Epithelial cell of esophagus (primary cell): ENCODE measurements around the gene TTLL4.

Source experiments
- DNase-seq: peaks from one replicate; pipeline ENCODE4 v3.0.0; 2010; ENCODE audit warnings: low read depth
- H3K4me3 ChIP-seq: 2 replicates; pipeline ENCODE4 v1.5.1; 2011; ENCODE audit warnings: mild to moderate bottlenecking, low read length, control low read depth
- CTCF ChIP-seq: IDR thresholded peaks from 2 replicates; pipeline ENCODE4 v1.5.1; 2011; ENCODE audit warnings: low read depth, mild to moderate bottlenecking, low read length, control low read depth, inconsistent platforms; ENCODE audit not compliant: insufficient read depth; ENCODE audit errors: missing control alignments

Gene TTLL4

GRCh38 chr2:218721488-218721887 is 10.9 kb downstream of the TTLL4 start:
- no peak for TF ChIP-seq CTCF
- no peak for DNase-seq
- no peak overlapping the region for H3K4me3 ChIP-seq

DNA sequence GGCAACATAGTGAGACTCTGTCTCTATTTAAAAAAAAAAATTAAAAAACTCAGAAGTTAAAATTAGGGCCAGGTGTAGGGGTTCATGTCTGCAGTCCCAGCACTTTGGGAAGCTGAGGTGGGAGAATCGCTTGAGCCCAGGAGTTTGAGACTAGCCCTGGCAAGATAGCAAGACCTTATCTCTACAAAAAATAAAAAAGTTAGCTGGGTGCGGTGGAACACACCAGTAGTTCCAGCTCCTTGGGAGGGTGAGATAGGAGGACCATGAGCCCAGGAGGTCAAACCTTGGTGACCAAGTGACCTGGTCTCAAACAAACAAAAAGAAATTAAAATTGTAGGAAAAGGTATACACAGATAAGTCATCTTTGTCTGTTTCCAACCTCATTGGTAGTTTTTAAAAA is 11.3 kb downstream of the TTLL4 start:
- DNase-seq, result no peak
- no peak for TF ChIP-seq CTCF
- H3K4me3 ChIP-seq, result no peak overlapping the region

DNA sequence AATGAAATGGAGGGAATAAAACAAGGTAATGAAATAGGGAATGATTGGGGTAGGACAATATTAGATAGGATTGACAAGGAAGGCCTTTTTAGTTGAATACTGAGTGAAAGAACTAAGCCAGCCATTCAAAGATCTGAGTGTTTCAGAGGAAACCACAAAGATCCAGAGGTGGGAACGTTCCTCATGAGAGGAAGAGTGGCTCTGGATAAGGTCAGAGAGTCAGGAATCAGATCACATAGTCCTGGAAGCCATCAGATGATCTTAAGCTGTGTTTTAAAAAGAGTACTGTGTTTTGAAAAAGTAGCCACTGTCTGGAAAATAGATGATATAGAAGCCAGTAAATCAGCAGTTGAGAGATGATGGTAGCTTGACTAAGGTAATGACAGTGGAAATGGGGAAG is 11.8 kb downstream of the TTLL4 start:
- no peak overlapping the region for H3K4me3 ChIP-seq
- no peak for TF ChIP-seq CTCF
- no peak for DNase-seq

DNA sequence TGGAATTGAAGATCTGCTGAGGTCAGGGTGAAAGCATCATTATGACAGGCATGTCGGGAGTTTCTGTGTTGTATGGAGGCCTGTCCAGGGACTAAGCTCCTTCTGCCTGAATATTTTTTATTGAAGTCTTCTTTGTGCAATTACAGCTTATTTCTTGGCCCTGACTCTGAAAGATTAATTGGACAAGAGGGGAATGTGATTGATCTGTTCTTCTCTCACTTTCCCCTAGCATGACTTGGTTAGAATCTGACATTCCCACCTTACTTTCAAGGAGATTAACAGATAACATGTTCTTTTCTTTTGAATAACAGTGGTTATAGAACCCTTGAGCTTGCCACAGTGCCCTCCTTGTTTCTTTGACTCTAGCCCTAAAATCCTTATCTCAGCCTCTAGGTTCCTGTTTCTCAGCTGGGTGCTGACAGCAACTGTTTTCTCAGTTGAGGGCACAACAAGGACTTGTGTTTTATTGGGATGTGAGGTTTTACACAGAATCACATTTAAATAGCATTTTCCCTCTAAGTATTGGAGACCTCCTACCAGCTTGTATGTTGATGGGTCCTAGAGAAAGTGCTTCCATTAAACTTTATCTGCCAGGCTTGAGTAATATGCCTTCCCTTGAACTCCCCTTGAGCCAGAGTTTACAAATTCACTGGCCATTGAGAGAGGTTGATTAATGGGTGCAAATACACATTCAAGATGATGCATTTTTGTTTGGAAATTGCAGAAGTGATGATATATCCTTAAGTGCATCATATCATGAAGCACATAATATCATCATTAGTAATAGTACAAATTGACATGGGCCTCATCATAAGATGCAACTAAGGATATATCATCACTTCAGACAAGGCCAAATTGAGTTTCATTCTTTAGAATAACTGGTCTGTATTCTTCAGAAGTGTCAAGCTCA is 12.5 kb downstream of the TTLL4 start:
- H3K4me3 ChIP-seq, result no peak overlapping the region
- no peak for TF ChIP-seq CTCF
- DNase-seq, result no peak

- TF ChIP-seq CTCF, result no peak
- no peak for DNase-seq
- no peak overlapping the region for H3K4me3 ChIP-seq
Observed at GRCh38 chr2:218726004-218726574, 15.5 kb downstream of the TTLL4 start.

DNA sequence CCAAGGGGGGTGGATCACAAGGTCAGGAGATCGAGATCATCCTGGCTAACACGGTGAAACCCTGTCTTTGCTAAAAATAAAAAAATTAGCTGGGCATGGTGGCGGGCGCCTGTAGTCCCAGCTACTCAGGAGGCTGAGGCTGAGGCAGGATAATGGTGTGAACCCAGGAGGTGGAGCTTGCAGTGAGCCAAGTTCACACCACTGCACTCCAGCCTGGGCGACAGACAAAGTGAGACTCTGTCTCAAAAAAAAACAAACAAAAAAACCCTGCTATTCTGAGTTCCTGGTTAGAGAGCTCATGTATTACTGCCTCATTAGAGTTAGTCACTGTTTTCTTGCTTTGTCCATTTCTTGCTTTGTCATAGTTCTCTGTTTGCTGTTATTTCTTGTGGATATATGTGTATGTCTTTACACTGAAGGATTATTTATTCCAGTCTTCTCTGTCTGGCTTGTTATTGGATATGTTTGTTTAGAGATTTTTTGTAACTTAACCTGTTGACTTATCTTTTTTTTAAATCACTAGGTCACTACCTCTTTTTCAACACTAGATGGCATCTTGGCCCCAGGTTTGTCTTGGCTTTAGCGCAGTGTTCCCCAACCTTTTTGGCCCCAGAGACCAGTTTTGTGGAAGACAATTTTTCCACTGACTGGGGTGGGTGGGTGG is 17.0 kb downstream of the TTLL4 start:
- DNase-seq, result peak; percentile 45
- no peak overlapping the region for H3K4me3 ChIP-seq
- TF ChIP-seq CTCF, result peak; percentile 42

- DNase-seq, result no peak
- no peak overlapping the region for H3K4me3 ChIP-seq
- TF ChIP-seq CTCF, result no peak
Observed at GRCh38 chr2:218729640-218730039, 19.0 kb downstream of the TTLL4 start.
